HL-60 (cell line): ENCODE measurements around the gene CNOT8.

ENCODE experiments used
- CTCF ChIP-seq: IDR thresholded peaks from one replicate; pipeline ENCODE4 v1.5.1; 2011; ENCODE audit warnings: low read length, control low read depth, inconsistent platforms; ENCODE audit not compliant: insufficient read depth
- POLR2AphosphoS5 ChIP-seq: IDR thresholded peaks from 2 replicates; pipeline ENCODE4 v1.6.1; 2012; ENCODE audit warnings: low read depth
- SPI1 ChIP-seq: IDR thresholded peaks from 2 replicates; pipeline ENCODE4 v1.6.1; 2012; ENCODE audit warnings: low read depth, mild to moderate bottlenecking, borderline replicate concordance

- TF ChIP-seq CTCF = no peak
- no peak for TF ChIP-seq SPI1
- no peak for TF ChIP-seq POLR2AphosphoS5
Observed at GRCh38 chr5:154837009-154837901, 21.2 kb upstream of the CNOT8 start.
